NCI-H510A (cell line): Measurements from ENCODE around the gene DLEC1.
"Not testable (repeated sequence)": the region's sequence is repeated elsewhere in the genome, so short reads cannot be mapped to it uniquely, and the experiment has no call there.

Experiments
- DNase-seq: peaks from one replicate; lab custom pipeline; 2025; lab: John Stamatoyannopoulos, UW

The DLEC1 gene

DNA sequence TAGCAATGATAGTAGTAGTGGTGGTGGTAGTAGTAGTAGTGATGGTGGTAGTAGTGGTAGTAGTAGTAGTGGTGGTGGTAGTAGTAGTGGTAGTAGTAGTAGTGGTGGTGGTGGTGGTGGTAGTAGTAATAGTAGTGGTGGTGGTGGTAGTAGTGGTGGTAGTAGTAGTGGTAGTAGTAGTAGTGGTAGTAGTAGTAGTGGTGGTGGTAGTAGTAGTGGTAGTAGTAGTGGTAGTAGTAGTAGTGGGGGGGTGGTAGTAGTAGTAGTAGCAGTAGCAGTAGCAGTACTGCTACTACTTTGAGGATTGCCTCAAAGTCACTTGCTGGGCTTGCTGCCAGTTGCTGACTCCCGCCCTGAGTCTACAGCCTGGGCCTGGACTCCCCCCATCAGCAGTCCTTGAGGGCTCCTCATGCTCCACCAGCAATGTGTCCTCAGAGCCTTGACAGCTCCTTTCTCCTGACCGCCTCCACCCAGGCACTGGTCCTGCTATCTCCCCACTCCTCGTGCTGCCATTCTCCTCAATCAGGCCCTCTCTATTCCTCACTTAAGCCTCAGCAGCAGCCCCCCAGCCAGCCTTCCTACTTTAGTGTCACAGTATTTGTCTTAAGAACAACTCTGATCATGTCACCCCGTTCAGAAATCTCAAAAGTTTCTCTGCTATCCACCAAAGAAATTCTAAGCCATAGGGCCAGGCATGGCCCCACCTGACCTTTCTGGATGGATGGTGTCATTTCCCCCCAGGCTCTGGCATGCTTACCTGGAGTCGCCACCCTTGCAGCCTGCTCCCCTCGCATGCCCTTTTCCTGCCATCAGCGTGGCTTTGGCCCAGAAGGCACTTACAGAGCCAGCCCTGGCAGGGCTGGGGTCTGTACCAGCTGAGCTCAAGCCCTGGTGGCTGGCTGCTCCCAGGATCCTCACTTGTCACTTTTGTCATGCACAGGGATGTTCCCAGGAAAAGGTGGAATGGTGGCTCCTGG lies 45.6 kb downstream of the DLEC1 start:
- no peak for DNase-seq

- DNase-seq: no peak
Measured at GRCh38 chr3:38085311-38085942, 46.4 kb downstream of the DLEC1 start.

DNA sequence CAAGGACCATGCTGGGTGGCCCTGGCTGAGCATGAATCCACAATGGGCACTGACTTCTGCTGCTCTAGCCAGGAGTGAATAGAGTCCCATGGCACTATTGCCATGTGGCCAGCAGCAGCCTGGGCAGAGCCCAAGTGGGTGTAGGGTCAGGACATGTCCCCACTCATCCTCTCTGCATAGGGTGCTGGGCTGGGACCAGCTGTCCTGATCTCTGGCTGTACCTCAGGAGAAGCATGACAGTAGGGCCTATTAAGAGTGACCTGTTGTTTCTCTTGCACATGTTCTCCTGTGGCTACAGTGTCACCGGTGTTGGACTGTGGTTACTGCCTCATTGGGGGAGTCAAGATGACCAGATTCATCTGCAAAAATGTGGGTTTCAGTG lies 46.9 kb downstream of the DLEC1 start:
- DNase-seq: no peak

GRCh38 chr3:38086496-38086895 lies 47.5 kb downstream of the DLEC1 start:
- DNase-seq: no peak

DNA sequence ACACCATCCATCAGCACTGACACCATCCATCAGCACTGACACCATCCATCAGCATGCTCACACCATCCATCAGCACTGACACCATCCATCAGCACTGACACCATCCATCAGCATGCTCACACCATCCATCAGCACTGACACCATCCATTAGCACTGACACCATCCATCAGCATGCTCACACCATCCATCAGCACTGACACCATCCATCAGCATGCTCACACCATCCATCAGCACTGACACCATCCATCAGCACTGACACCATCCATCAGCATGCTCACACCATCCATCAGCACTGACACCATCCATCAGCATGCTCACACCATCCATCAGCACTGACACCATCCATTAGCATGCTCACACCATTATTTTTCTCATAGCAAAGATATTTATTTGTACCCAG lies 48.3 kb downstream of the DLEC1 start:
- DNase-seq: not testable (repeated sequence)

DNA sequence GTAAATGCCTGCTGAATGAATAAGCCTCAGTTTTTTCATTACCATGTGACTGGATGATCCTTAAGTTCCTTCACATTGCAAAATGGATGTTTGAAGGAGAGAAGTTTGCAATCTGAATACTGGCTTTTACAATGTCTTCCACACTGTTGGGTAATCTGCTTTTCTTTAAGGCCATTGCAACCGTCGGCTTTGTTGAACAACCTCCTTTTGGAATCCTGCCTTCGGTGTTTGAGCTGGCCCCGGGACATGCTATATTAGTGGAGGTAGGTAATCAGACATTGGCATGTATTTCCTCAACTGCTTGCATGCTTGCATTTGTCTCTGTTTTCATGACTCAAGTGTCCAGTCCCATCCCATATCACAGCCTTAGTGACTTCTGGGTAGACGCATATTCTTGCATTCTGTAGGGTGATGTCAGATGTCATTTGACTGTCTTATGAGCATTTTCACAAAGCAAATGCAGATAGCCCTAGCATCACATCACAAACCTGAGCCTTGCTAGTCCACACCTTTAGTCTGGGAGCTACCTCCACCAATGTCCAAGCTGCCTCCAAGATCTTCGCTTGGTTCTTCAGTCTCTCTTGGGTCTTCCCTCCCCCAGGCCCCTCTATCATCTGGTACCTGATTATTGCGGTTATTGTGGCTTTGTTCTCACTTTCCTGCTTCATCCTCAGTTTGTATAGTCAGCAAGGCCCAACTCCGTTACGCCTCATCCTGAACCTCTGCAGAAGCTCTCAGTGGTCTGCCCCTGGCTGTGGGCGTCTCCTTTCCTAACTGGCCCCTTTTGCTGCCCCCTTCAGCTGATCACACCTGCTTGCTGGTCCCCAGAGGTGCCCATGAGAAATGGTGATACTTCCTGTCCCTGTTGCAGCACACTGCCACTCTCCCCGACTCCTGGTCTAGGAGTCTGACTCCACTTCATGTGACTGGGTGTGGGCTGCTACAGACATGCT lies 49.4 kb downstream of the DLEC1 start:
- DNase-seq: no peak

GRCh38 chr3:38089163-38089562 lies 50.2 kb downstream of the DLEC1 start:
- no peak for DNase-seq

- no peak for DNase-seq
Measured at GRCh38 chr3:38090453-38090852, 51.4 kb downstream of the DLEC1 start.

- DNase-seq: no peak
Measured at GRCh38 chr3:38094999-38095398, 56.0 kb downstream of the DLEC1 start.

DNA sequence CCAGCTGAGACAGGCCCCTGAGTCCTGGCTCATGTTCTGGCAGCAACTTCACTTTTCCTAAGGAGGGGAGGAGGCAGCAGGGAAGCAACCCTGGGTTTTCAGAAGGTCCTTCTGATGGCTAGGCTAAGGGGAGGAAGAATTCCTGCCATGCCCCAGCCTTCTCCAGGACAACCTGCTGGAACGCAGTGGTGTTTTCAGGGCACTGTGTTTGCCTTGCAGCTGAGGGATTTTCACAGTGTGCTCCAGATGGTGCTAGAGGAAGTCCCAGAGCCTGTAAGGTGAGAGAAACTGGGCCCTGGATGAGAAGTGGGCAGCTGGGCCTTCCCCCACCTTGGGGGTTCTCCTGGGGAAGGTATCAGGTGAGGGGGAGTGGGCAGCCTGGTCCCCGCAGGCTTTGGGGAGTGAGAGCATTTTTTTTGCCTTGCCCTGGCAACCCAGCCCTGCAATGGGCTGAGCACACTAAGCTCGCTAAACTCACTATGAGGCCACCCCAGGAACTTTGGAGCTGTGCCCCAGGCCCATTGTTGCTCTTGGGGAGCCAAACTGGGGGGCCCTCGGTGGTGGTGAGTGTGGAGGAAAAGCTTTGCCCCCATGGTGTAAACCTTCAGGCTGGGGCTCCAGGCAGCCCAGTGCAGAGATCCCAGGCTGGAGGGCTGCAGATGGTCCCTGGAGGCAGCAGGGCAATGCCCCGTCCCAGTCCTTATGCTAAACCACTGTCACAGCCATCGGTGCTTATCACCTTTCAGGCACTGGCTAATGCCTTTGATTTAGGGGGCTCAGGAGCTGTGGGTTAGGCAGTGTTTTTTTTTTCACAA lies 56.9 kb downstream of the DLEC1 start:
- no peak for DNase-seq

DNA sequence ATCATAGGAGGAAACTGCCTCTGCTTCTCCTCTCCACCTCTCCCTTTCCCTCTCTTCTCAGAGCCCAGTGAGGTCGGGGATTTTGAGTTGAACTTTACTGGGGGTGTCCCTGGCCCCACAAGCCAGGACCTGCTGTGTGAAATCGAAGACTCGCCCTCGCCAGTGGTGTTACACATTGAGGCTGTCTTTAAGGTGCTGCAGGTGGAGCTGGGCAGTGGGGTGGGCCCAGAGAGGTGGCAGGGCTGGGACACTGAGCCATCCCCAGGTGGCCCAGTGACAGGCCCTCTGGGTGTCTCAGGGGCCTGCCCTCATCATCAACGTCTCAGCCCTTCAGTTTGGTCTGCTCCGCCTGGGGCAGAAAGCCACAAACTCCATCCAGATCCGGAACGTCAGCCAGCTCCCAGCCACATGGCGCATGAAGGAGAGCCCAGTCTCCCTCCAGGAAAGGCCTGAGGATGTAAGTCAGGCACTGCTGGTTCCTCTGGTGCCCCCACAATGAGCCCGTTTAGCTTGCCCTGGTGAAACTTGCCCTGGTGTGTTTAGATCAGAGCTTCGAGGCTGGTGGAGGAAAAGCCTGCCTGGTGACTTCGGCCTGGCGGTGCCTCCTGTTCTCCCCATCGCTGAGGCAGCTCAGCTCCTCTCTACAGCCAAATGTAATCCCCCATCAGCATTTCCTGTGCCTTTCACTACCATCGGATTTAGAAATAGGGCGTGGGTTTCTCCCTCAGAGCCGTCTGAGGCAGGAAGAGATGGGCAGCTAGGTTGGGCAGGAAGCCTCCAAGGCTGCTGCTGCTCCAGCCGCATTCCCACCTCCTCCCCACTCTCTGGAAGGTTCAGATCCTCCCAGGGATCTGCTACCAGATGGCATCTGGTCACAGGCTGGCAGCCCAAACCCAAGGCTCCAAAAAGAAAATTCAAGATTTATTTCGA lies 58.7 kb downstream of the DLEC1 start:
- no peak for DNase-seq

GRCh38 chr3:38098376-38098723 lies 59.3 kb downstream of the DLEC1 start:
- no peak for DNase-seq

- no peak for DNase-seq
Measured at GRCh38 chr3:38099518-38099917, 60.5 kb downstream of the DLEC1 start.

DNA sequence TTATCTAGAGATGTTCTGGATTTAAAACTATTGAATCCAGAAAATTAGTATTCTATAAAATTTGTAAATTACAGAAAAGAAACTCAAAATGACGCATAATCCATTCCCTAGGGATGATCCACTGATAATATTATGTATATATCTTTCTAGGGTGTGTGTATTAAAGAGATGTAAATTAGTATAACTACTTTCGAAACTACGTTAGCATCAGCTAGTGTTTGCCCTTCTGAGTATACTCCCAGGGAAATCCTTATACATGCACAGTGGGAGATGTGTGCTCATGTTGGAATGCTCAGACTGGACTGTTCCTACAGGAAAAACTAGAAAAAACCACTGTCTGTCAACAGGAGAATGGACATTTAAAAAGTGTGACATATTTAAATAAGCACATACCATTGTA lies 61.5 kb downstream of the DLEC1 start:
- no peak for DNase-seq

- DNase-seq: no peak
Measured at GRCh38 chr3:38101811-38102443, 62.9 kb downstream of the DLEC1 start.

DNA sequence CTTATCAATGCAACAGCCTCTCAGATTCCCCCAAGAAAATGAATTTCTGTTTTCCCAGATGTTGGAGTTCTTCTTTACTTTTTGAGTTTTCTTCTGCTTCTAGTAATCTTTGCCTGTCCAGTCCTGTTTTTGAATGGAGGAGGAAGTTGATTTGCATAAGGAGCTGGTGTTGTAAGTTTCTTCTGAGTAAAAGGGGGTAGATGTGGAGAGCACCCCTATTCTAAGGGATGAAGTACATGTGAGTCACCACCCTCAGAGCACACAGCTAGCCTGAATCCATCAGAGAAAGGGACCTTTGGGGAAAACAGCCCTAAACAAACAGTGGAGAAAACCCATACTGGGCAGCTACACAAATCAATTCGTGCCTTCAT lies 63.4 kb downstream of the DLEC1 start:
- no peak for DNase-seq

- no peak for DNase-seq
Measured at GRCh38 chr3:38105525-38105924, 66.5 kb downstream of the DLEC1 start.

GRCh38 chr3:38107911-38108648 lies 69.1 kb downstream of the DLEC1 start:
- DNase-seq: no peak
